ENCODE results near the gene GAREM2.

GAREM2 gene

GRCh38 chr2:26161926-26162325 lies 11.0 kb upstream of the GAREM2 start:
- CTCF ChIA-PET, result interaction anchor here (0.5 to 0.6 kb wide), 2 partner anchors 148 to 728 kb away, joined by 3 read pairs; no protein-coding TSS in a partner anchor
- Histone ChIP-seq H3K36me3 (ENCODE audit: control insufficient read depth in 2 of 2, insufficient read depth in 1 of 2, low read length in 2 of 2) (no peaks in the 10 kb centered on the region), H3K4me1 (ENCODE audit: control insufficient read depth, insufficient read depth, low read length) (no peaks in the 10 kb centered on the region), H3K27ac (ENCODE audit: extremely low read depth, low read depth, low read length) (no peak overlapping the region), H3K9me3 (ENCODE audit: control insufficient read depth, insufficient read depth, low read depth, low read length) (no peaks in the 10 kb centered on the region), H3K4me3 (ENCODE audit: low read depth, low read length) (no peak overlapping the region)
- TF ChIP-seq ZNF449 (tag by site-specific recombination; IDR thresholded peaks at IDR 0.05) (no peak), TCF7L2 (IDR thresholded peaks at IDR 0.05; ENCODE audit: borderline replicate concordance, low read depth, low read length) (no peak), IKZF3 (tag by site-specific recombination; IDR thresholded peaks at IDR 0.05) (no peak), ZNF791 (tag by site-specific recombination; IDR thresholded peaks at IDR 0.05) (no peak), ZNF202 (tag by site-specific recombination; IDR thresholded peaks at IDR 0.05; ENCODE audit: borderline replicate concordance) (no peak), OVOL3 (tag by site-specific recombination; IDR thresholded peaks at IDR 0.05) (no peak), ZBTB8A (tag by site-specific recombination; IDR thresholded peaks at IDR 0.05) (no peak), ZNF354C (tag by site-specific recombination; IDR thresholded peaks at IDR 0.05; ENCODE audit: borderline replicate concordance, low read depth) (no peak), ZNF658 (tag by site-specific recombination; IDR thresholded peaks at IDR 0.05) (no peak), TRIM28 (IDR thresholded peaks at IDR 0.05; ENCODE audit: borderline replicate concordance, low read length) (no peak), GLI4 (tag by site-specific recombination; IDR thresholded peaks at IDR 0.05) (no peak), ZNF404 (tag by site-specific recombination; IDR thresholded peaks at IDR 0.05) (no peak), ZBTB48 (tag by site-specific recombination; IDR thresholded peaks at IDR 0.05) (no peak), ZNF23 (tag by site-specific recombination; IDR thresholded peaks at IDR 0.05; ENCODE audit: borderline replicate concordance) (no peak)
- TF ChIP-seq, protein P1, sequence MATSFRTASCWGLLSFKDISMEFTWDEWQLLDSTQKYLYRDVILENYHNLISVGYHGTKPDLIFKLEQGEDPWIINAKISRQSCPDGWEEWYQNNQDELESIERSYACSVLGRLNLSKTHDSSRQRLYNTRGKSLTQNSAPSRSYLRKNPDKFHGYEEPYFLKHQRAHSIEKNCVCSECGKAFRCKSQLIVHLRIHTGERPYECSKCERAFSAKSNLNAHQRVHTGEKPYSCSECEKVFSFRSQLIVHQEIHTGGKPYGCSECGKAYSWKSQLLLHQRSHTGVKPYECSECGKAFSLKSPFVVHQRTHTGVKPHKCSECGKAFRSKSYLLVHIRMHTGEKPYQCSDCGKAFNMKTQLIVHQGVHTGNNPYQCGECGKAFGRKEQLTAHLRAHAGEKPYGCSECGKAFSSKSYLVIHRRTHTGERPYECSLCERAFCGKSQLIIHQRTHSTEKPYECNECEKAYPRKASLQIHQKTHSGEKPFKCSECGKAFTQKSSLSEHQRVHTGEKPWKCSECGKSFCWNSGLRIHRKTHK (tag by site-specific recombination; IDR thresholded peaks at IDR 0.05), result no peak
- TF ChIP-seq, protein P2, sequence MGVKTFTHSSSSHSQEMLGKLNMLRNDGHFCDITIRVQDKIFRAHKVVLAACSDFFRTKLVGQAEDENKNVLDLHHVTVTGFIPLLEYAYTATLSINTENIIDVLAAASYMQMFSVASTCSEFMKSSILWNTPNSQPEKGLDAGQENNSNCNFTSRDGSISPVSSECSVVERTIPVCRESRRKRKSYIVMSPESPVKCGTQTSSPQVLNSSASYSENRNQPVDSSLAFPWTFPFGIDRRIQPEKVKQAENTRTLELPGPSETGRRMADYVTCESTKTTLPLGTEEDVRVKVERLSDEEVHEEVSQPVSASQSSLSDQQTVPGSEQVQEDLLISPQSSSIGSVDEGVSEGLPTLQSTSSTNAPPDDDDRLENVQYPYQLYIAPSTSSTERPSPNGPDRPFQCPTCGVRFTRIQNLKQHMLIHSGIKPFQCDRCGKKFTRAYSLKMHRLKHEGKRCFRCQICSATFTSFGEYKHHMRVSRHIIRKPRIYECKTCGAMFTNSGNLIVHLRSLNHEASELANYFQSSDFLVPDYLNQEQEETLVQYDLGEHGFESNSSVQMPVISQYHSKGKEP (tag by site-specific recombination; IDR thresholded peaks at IDR 0.05), result no peak
- TF ChIP-seq, protein P3, sequence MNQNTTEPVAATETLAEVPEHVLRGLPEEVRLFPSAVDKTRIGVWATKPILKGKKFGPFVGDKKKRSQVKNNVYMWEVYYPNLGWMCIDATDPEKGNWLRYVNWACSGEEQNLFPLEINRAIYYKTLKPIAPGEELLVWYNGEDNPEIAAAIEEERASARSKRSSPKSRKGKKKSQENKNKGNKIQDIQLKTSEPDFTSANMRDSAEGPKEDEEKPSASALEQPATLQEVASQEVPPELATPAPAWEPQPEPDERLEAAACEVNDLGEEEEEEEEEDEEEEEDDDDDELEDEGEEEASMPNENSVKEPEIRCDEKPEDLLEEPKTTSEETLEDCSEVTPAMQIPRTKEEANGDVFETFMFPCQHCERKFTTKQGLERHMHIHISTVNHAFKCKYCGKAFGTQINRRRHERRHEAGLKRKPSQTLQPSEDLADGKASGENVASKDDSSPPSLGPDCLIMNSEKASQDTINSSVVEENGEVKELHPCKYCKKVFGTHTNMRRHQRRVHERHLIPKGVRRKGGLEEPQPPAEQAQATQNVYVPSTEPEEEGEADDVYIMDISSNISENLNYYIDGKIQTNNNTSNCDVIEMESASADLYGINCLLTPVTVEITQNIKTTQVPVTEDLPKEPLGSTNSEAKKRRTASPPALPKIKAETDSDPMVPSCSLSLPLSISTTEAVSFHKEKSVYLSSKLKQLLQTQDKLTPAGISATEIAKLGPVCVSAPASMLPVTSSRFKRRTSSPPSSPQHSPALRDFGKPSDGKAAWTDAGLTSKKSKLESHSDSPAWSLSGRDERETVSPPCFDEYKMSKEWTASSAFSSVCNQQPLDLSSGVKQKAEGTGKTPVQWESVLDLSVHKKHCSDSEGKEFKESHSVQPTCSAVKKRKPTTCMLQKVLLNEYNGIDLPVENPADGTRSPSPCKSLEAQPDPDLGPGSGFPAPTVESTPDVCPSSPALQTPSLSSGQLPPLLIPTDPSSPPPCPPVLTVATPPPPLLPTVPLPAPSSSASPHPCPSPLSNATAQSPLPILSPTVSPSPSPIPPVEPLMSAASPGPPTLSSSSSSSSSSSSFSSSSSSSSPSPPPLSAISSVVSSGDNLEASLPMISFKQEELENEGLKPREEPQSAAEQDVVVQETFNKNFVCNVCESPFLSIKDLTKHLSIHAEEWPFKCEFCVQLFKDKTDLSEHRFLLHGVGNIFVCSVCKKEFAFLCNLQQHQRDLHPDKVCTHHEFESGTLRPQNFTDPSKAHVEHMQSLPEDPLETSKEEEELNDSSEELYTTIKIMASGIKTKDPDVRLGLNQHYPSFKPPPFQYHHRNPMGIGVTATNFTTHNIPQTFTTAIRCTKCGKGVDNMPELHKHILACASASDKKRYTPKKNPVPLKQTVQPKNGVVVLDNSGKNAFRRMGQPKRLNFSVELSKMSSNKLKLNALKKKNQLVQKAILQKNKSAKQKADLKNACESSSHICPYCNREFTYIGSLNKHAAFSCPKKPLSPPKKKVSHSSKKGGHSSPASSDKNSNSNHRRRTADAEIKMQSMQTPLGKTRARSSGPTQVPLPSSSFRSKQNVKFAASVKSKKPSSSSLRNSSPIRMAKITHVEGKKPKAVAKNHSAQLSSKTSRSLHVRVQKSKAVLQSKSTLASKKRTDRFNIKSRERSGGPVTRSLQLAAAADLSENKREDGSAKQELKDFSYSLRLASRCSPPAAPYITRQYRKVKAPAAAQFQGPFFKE (tag by site-specific recombination; IDR thresholded peaks at IDR 0.05; ENCODE audit: borderline replicate concordance), result no peak
- POLR2A ChIA-PET, result no interaction called here
